MM.1S (cell line): ENCODE measurements around the gene MINDY4.
"Not testable (repeated sequence)": the region's sequence is repeated elsewhere in the genome, so short reads cannot be mapped to it uniquely, and the experiment has no call there.

ENCODE experiments used
- DNase-seq: peaks from one replicate; pipeline ENCODE4 v3.0.0-alpha.2; 2015
- H2AFZ ChIP-seq: fragments of 300-600 bp; sonication (generic); 2 replicates; pipeline ENCODE4 v1.6.0; 2016; ENCODE audit warnings: antibody characterized with exemption, low read length
- H3F3A ChIP-seq: fragments of 300-600 bp; sonication (generic); 2 replicates; pipeline ENCODE4 v1.6.1; 2016; ENCODE audit warnings: mild to moderate bottlenecking, antibody characterized with exemption, low read length, moderate library complexity, mixed read lengths; ENCODE audit not compliant: insufficient read depth
- H3K27ac ChIP-seq: fragments of 300-600 bp; sonication (generic); 2 replicates; pipeline ENCODE4 v1.5.1; 2016; ENCODE audit warnings: mild to moderate bottlenecking, low read length
- H3K27me3 ChIP-seq: fragments of 300-600 bp; sonication (generic); replicated peaks from 2 replicates; pipeline ENCODE4 v1.6.0; 2016; ENCODE audit warnings: low read length; ENCODE audit not compliant: insufficient read depth
- H3K36me3 ChIP-seq: fragments of 300-600 bp; sonication (generic); replicated peaks from 2 replicates; pipeline ENCODE4 v1.6.1; 2016; ENCODE audit warnings: mild to moderate bottlenecking, low read length, mixed read lengths; ENCODE audit not compliant: insufficient read depth
- H3K4me1 ChIP-seq: fragments of 300-600 bp; sonication (generic); 2 replicates; pipeline ENCODE4 v1.6.1; 2016; ENCODE audit warnings: low read length, mixed read lengths
- H3K4me2 ChIP-seq: fragments of 300-600 bp; sonication (generic); 2 replicates; pipeline ENCODE4 v1.6.0; 2016; ENCODE audit warnings: low read depth, low read length
- H3K4me3 ChIP-seq: fragments of 300-600 bp; sonication (generic); 2 replicates; pipeline ENCODE4 v1.5.1; 2016; ENCODE audit warnings: low read length, mixed read lengths
- H3K79me2 ChIP-seq: fragments of 300-600 bp; sonication (generic); 2 replicates; pipeline ENCODE4 v1.6.1; 2016; ENCODE audit warnings: mixed run types, low read length, mixed read lengths
- H3K9ac ChIP-seq: fragments of 300-600 bp; sonication (generic); 2 replicates; pipeline ENCODE4 v1.6.1; 2016; ENCODE audit warnings: low read length, mixed read lengths
- H3K9me2 ChIP-seq: fragments of 300-600 bp; sonication (generic); replicated peaks from 2 replicates; pipeline ENCODE4 v1.6.1; 2016; ENCODE audit warnings: mild to moderate bottlenecking, low read length, mixed read lengths; ENCODE audit not compliant: insufficient read depth
- H3K9me3 ChIP-seq: fragments of 300-600 bp; sonication (generic); replicated peaks from 2 replicates; pipeline ENCODE4 v1.6.1; 2016; ENCODE audit warnings: mild to moderate bottlenecking, low read length, mixed read lengths; ENCODE audit not compliant: insufficient read depth
- H4K20me1 ChIP-seq: fragments of 300-600 bp; sonication (generic); 2 replicates; pipeline ENCODE4 v1.6.1; 2016; ENCODE audit warnings: mild to moderate bottlenecking, low read length, moderate library complexity, mixed read lengths; ENCODE audit not compliant: insufficient read depth
- CTCF ChIP-seq: fragments of 300-600 bp; sonication (generic); IDR thresholded peaks from 2 replicates; pipeline ENCODE4 v1.5.1; 2016; ENCODE audit warnings: antibody characterized with exemption, low read length, mixed read lengths
- EZH2 ChIP-seq: fragments of 300-600 bp; sonication (generic); optimal IDR thresholded peaks from 2 replicates; pipeline ENCODE3; 2017; ENCODE audit warnings: low read depth, mild to moderate bottlenecking, antibody characterized with exemption, low read length, mixed read lengths
- EZH2phosphoT487 ChIP-seq: fragments of 300-600 bp; sonication (generic); IDR thresholded peaks from 2 replicates; pipeline ENCODE4 v1.6.1; 2018; ENCODE audit warnings: antibody characterized with exemption, low read length

The MINDY4 gene

GRCh38 chr7:30831936-30832335 is 60.7 kb downstream of the MINDY4 start:
- Histone ChIP-seq H2AFZ (no peak overlapping the region), H3K9me2 (no peaks in the 10 kb centered on the region), H3K9me3 (no peaks in the 10 kb centered on the region), H3K79me2 (no peaks in the 10 kb centered on the region), H3F3A (no peaks in the 10 kb centered on the region), H3K4me3 (no peak overlapping the region), H3K27ac (no peak overlapping the region), H3K36me3 (no peaks in the 10 kb centered on the region), H4K20me1 (no peaks in the 10 kb centered on the region), H3K4me2 (no peak overlapping the region), H3K4me1 (no peaks in the 10 kb centered on the region), H3K9ac (no peak overlapping the region), H3K27me3 (no peaks in the 10 kb centered on the region)
- DNase-seq: no peak
- TF ChIP-seq EZH2 (no peak), EZH2phosphoT487 (no peak), CTCF (no peak)

- not testable (repeated sequence) for H3K27me3 ChIP-seq, H3K36me3 ChIP-seq, H3K9me2 ChIP-seq, H3K9me3 ChIP-seq, H3K4me3 ChIP-seq, H2AFZ ChIP-seq, DNase-seq, H3F3A ChIP-seq, H3K27ac ChIP-seq, H3K4me1 ChIP-seq, H3K79me2 ChIP-seq, H3K9ac ChIP-seq, H3K4me2 ChIP-seq, H4K20me1 ChIP-seq
These were observed 62.9 kb downstream of the MINDY4 start for GRCh38 chr7:30834017-30834674.

- H3K27me3 ChIP-seq: no peaks in the 10 kb centered on the region
- H2AFZ ChIP-seq: no peak overlapping the region
- no peaks in the 10 kb centered on the region for H3K9me2 ChIP-seq
- no peak for DNase-seq
- no peaks in the 10 kb centered on the region for H3K36me3 ChIP-seq
- H3K4me1 ChIP-seq: no peaks in the 10 kb centered on the region
- H3K4me3 ChIP-seq: no peak overlapping the region
- H3F3A ChIP-seq: no peaks in the 10 kb centered on the region
- no peak overlapping the region for H3K27ac ChIP-seq
- H3K9ac ChIP-seq: no peak overlapping the region
- no peaks in the 10 kb centered on the region for H3K79me2 ChIP-seq
- no peak overlapping the region for H3K4me2 ChIP-seq
- TF ChIP-seq CTCF (no peak), EZH2phosphoT487 (no peak), EZH2 (no peak)
- no peaks in the 10 kb centered on the region for H4K20me1 ChIP-seq
- H3K9me3 ChIP-seq: no peaks in the 10 kb centered on the region
These were observed 64.2 kb downstream of the MINDY4 start for GRCh38 chr7:30835396-30835915.

- H4K20me1 ChIP-seq: no peaks in the 10 kb centered on the region
These were observed 65.8 kb downstream of the MINDY4 start for GRCh38 chr7:30836991-30837390.

More at GRCh38 chr7:30836991-30837390, 65.8 kb downstream of the MINDY4 start:
- no peaks in the 10 kb centered on the region for H3K9me3 ChIP-seq
- H3K4me1 ChIP-seq: no peaks in the 10 kb centered on the region
- no peak for DNase-seq
- H2AFZ ChIP-seq: no peak overlapping the region
- H3K9ac ChIP-seq: no peak overlapping the region
- no peaks in the 10 kb centered on the region for H3K36me3 ChIP-seq
- no peak for TF ChIP-seq EZH2
- no peak for TF ChIP-seq EZH2phosphoT487
- TF ChIP-seq CTCF: no peak
- no peak overlapping the region for H3K4me2 ChIP-seq
- no peaks in the 10 kb centered on the region for H3F3A ChIP-seq
- no peaks in the 10 kb centered on the region for H3K79me2 ChIP-seq
- no peaks in the 10 kb centered on the region for H3K27me3 ChIP-seq
- H3K9me2 ChIP-seq: no peaks in the 10 kb centered on the region
- no peak overlapping the region for H3K27ac ChIP-seq
- no peak overlapping the region for H3K4me3 ChIP-seq
